Subcutaneous adipose tissue (tissue), 4 donors: Measurements from ENCODE around the gene KCTD3. TPM values are rescaled to one million over a fixed set of nuclear protein-coding genes. Genes with fewer than 3 reads are reported as not detected.

Experiments used
- CTCF ChIP-seq: fragments of 450-650 bp; IDR thresholded peaks from one replicate; pipeline ENCODE4 v1.5.1; 2016; ENCODE audit warnings: low read depth, mild to moderate bottlenecking, control low read depth, antibody characterized with exemption, moderate library complexity
- total RNA-seq, 4 donors: library from RNA; depleted of rRNA; stranded (reverse); fragments of >200 nt; gene quantifications; one replicate each; pipeline ENCODE4 v1.1.0, GENCODE V29; 2016

KCTD3 gene
- total RNA-seq, 4 donors from 2014 or later: 56.1 to 79.2 (median 65.1) TPM

GRCh38 chr1:215555531-215555930 is 11.6 kb upstream of the KCTD3 start:
- no peak for TF ChIP-seq CTCF

GRCh38 chr1:215556996-215557395 is 10.1 kb upstream of the KCTD3 start:
- no peak for TF ChIP-seq CTCF

DNA sequence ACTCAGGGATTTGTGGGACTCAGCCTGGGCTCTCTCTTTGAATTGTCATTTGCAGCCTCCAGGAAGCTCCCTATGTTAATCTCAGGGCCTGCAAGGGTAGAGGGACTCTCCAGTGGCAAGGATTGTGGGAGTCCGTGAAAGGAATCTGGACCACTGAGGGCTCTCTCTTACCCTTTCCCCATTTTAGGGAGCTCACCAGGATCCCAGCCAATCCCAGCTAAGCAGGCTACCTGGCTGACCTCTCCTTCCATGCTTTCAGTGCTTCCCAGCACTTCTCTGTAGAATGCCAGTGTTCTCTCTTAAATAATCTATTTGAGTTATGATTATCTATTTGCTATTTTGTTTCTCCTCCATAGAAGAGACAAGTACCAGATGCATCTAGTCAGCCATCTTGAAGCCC is 9.6 kb upstream of the KCTD3 start:
- no peak for TF ChIP-seq CTCF

GRCh38 chr1:215557992-215558626 is 9.0 kb upstream of the KCTD3 start:
- TF ChIP-seq CTCF: no peak

- TF ChIP-seq CTCF: no peak
Measured at GRCh38 chr1:215567491-215568298, 591 bp downstream of the KCTD3 start.

- TF ChIP-seq CTCF: no peak
Measured at GRCh38 chr1:215568299-215568692, 1.2 kb downstream of the KCTD3 start.

DNA sequence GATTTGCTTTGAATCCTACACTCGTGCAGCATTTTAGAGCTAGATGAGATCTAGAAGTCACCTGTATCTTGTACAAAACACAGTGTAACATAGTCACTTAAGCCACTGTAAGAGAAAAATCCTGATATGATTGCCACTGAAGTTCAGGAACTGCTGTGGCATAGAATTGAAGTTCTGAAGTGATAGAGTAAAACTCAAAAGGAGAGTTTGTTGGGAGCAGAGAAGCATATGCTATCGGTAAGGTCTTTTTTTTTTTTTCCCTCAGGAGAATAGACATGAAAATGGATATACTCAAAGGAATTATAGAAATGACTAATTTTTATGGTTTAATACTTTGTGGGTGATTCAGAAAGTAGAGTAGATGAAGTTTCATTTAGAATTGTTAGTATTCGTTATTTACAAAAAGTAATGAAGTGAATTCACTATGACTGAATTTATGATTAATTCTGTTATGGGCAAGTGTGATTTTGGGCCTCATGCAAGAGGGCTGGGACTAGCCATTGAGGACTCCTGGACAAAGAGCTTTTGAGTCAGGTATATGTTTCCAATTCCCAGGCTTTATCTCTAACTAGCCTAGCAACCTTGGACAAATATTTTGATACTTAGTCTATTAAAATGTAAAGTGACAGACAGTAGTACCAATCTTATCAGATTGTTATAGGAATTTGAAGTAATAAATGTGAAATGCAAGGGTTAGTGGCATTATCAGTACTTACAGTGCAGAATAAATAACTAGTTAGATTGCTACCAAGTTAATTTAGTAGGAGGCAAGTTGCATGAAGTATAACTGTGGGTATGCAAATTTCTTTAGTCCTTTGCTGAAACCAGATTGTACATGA is 3.1 kb downstream of the KCTD3 start:
- TF ChIP-seq CTCF: no peak
